ENCODE measurements around the gene TNFRSF25.
A peak's percentile ranks its signal among the peaks of the same experiment; 100 is the strongest.

TNFRSF25 gene, protein sequence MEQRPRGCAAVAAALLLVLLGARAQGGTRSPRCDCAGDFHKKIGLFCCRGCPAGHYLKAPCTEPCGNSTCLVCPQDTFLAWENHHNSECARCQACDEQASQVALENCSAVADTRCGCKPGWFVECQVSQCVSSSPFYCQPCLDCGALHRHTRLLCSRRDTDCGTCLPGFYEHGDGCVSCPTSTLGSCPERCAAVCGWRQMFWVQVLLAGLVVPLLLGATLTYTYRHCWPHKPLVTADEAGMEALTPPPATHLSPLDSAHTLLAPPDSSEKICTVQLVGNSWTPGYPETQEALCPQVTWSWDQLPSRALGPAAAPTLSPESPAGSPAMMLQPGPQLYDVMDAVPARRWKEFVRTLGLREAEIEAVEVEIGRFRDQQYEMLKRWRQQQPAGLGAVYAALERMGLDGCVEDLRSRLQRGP

DNA sequence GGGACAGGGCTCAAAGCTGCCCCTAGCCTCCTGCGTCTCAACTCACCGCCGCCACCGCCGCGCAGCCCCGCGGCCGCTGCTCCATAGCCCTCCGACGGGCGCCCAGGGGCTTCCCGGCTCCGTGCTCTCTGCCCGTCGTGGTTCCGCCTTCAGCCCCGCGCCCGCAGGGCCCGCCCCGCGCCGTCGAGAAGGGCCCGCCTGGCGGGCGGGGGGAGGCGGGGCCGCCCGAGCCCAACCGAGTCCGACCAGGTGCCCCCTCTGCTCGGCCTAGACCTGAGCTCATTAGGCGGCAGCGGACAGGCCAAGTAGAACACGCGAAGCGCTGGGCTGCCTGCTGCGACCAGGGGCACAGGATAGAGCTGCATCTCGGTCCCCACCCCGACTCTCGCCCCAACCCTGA lies at the start of gene TNFRSF25:
Gene TNFRSF25 (minus strand): TSS at position 151 of the 400 bp plus-strand sequence. CDS start 66 bp downstream, at position 85.
- DNase-seq: peak; percentile 69 to 72

DNA sequence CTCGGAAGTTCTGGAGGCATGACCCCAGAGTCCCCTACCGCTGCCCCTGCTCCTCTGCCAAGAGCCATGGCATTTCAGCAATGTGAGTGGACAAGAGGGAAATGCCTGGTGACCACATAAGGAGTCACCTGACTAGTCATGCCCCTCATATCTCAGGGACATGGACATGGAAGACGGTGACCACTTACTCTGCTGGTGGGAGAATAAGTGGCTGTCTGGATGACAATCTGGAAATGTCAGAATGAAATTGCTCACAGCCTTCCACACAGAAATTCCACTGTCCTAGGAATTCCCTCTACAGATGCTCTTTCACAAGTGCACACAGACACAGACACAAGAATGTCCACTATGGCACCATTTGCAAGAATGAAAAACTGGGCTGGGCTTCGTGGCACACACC lies 49.8 kb upstream of the TNFRSF25 start:
- DNase-seq: no peak

DNA sequence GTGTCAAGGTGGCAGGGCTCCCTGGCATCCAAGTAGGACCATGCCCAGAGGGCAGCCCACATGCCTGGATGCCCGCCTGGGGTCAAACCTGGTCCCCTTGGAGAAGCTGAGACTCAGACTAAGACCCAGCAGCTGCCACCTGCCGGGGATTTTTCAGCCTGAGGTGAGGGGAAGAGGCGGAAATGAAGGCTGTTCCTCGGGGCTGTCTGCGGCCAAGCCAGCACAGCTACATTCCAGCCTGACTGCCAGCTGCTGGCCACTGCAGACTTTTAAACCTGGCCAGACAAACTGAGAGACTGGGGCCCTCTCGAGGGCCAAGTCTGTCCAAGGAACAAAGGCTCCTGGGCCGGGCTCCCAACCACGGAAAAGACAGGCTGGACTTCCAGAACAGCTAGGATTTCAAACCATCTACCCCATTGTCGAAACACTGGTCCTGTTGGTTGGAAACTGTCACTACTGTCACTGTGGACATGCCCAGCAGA lies 47.4 kb upstream of the TNFRSF25 start:
- DNase-seq: no peak

DNA sequence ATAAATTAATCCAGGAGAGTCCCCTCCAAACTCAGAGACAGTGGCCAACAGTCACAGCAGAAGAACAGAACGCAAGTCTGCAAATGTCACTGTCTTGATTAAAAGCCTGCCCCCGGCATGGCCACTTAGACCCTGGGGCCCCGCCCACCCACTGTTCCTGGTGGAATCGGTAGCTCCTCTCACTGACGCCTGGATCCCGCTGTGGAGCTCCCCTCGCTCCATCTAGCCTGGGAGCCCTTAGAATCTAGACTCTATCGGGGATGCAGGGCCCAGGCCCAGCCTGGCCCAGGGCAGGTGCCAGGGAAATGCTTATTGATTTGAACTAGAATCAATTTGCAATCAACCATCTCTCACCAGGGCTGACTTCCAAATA lies 46.9 kb upstream of the TNFRSF25 start:
- no peak for DNase-seq

- DNase-seq: no peak
These were observed 46.4 kb upstream of the TNFRSF25 start for GRCh38 chr1:6512245-6512907.

DNA sequence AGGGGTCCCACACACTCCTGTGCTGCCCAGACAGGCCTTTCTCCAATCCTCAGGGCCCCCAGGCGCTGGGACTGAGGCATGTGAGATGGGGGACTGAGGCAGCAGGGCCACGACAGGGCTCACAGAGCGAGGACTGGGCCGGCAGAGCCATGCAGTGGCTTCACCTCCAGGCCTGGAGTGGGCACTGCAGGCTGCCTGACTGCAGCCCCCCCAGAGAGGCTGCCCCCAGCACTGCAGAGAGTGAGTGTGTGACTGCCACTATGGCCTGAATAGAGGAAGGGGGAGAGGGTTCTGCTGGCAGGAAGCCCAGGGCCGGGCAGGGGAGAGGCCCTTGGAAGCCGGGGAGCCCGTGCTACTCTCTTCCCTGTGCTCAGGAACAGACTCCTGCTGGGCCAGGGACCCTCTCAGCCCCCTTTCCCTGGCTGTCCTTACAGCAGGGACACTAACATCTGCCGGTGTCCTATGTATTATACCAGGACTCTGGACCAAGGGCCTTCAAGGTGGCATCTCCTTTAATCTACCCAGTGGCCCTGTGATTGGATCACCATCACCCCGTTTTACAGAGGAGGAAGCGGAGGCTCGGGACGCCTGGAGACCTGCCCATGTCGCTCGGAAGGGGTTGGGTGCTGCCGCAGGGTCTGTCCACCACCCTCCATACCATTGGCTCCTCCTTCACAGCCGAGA lies 45.7 kb upstream of the TNFRSF25 start:
- no peak for DNase-seq

- no peak for DNase-seq
These were observed 45.1 kb upstream of the TNFRSF25 start for GRCh38 chr1:6511056-6511455.

DNA sequence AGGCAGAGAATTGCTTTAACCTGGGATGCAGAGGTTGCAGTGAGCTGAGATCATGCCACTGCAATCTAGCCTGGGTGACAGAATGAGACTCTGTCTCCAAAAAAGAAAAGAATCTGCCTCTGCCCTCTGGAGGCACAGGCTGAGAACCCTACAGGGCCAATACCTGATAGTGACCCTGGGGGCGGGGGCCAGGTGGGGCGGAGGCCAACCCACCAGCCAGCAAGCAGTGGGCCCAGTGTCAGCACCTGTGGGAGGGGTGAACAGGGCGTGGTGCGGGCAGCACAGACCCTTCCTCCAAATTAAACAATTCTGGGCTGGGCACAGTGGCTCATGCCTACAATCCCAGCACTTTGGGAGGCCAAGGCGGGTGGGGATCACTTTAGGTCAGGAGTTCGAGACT lies 44.5 kb upstream of the TNFRSF25 start:
- no peak for DNase-seq

- DNase-seq: no peak
These were observed 43.9 kb upstream of the TNFRSF25 start for GRCh38 chr1:6509919-6510291.

DNA sequence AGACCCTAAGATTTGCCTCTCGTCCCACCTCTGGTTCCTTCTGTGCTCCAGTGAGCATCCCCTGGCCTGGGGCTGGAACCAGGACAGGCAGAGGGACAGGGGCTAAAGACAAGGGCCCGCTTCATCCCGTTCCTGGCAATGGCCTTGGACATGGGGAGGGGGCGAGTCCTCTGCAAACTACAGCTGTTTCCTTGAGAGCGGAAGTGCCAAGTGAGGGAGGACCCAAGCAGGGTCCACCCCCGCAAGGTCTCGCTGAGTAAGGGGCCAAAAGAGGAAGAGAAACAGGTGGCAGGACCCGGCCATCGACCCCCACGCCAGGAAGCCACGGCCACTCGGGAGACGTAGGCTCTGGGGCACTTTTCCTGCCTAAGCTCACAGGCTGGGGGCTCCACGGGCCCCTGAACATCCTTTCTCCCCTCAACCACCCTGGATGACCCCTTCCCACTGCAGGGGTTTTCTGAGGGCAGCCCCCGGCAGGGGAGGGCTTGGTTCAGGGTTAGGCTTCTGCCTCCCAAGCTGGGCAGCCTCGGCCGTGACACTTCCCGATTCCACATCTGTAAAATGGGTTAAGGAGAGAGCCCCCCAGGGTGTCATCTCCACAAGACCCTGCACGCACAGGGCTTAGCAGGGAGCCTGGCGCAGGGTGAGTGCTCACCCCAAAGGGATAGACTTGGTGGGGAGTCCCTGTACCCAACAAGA lies 43.4 kb upstream of the TNFRSF25 start:
- DNase-seq: no peak

GRCh38 chr1:6508816-6509189 lies 42.8 kb upstream of the TNFRSF25 start:
- no peak for DNase-seq

- no peak for DNase-seq
These were observed 42.3 kb upstream of the TNFRSF25 start for GRCh38 chr1:6508154-6508815.

DNA sequence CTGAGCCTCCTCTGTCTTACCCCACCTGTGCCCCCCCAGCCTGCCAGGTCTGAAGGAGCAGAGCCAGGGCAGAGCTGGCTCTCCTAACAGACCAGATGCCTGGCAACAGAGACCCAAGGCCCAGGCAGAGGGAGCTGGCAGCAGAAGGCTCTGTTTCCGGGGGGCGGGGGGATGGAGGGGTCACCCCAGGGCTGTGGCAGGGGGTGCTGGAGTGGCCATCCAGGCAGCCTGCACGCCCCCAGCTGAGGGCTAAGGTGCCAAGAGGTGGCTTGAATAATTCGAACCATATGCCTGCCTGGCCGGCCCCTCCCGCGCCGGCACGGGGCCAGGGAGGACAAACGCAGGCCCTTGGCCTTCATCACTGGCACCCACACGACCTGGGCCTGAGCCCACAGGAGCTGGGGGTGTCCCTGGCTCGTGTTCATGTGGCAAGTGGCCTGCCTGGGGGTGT lies 41.5 kb upstream of the TNFRSF25 start:
- DNase-seq: no peak

GRCh38 chr1:6507037-6507428 lies 41.1 kb upstream of the TNFRSF25 start:
- no peak for DNase-seq

DNA sequence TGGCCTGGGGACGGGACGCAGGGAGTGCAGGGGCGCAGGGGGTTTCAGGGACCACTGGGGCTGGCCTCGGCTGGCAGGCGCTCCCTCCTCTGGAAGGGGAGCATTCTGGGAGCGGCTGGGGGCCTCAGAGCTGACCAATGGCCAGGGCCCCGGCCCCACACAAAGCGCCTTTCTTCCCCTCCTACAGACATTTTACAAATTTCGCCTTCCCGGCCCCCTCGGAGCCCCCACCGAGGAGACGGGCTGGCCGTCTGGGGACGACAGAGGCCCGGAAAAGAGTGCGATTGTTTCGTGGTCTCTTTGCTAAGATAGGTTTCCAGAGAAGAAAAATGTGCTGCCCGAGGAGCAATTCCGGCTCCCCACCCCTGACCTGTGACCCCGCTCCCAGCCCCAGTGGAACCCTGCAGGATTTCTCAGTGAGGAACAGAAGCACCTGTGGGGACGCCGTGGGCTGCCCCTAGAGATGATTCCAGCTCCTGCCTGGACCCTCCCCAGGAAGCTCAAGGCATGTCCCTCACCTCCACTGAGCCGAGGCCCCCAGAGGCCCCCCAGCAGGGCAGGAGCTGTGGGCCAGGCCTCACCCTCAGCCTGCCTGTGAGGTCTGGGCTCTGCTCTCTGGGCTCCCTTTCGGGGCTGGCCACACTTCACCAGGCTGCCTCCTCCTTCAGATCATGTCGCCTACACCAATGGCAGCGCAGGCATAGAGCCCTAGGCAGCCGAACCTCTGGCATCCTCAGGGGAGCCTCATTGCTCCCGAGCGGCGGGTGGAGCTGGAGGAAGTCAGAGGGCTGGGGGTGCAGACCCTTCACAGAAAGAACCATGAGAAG lies 40.5 kb upstream of the TNFRSF25 start:
- no peak for DNase-seq

GRCh38 chr1:6505367-6506209 lies 39.6 kb upstream of the TNFRSF25 start:
- no peak for DNase-seq

- DNase-seq: no peak
These were observed 38.9 kb upstream of the TNFRSF25 start for GRCh38 chr1:6504887-6505286.

DNA sequence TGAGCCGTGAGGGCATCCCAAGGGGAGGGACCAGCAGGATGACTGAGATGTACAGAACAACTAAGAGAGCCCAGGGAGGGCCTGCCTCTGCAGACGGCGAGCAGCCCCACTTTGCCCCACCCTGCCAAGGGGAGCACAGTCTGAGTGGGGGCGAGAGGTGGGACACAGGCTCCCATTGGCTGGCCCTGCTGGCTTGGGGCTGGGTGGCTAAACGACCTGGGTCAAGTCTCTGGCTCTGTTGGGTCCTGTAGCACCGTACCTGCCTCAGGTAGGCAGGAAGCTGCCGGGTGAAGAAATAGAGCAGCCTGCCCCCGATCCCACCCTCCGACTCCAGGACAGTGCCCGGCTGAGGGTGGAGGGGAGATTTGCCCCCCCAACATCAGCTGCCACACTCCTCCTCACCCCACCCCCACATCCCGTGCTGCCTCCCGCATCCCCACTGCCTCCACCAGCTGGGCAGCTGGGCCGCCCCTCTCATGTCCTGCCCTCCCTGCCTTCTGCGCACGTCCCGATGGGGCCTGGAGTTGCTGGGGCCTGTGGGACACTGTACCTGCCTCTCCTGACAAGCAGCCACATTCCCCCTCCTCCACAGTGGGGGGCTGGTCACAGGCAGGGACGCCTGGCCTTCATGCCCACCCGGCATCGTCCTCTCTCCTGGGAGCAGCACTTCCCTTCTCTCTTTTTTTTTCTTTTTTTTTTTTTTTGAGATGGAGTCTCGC lies 38.1 kb upstream of the TNFRSF25 start:
- no peak for DNase-seq

DNA sequence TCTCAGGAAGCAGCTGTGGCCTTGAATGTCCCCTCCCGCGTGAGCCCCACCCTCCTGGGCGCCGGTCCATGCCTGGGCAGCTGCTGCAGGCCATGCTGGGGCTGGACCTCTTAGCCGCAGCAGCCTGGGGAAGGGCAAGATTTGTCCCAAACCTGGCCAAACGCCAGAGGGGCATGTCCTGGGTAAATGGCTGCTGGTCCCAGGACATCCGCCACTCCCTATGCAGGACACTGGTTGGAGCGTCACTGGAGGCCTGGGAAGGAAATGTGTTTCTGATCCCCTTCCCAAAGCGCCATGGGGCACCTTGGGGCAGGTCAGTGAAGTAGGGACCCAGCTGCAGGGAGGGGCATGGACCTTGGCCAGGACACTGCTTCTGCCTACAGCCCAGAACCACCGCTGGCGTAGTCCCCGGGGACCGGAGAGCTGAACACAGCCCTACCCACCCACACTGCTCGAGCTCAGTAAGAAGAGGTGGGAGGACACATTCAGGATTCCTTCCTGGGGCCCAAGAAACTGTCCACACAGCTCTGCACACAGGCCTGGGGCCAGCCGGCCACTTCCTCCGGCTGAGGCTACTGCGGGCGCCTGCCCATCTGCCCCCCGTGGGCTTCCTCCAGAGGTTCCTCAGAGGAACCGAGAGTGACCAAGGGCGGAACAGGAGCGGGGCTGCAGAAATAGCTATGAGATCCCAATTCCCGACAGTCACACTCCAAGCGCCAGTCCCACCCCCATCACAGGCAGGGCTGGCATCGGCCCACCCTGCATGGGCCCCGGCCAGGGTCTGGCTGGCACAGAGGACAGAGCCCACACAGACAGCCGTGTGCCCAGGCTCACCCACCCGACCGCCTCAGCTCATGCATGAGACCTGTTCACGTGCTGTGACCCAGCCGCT lies 36.3 kb upstream of the TNFRSF25 start:
- no peak for DNase-seq
